GM18526 (cell line): ENCODE data around the gene DLD.

Experiments
- POLR2A ChIP-seq: IDR thresholded peaks from 3 replicates; pipeline ENCODE4 v1.6.1; 2011; ENCODE audit not compliant: insufficient read length; ENCODE audit errors: extremely low read depth

DLD gene

GRCh38 chr7:107867858-107868466 lies 23.0 kb upstream of the DLD start:
- no peak for TF ChIP-seq POLR2A

GRCh38 chr7:107870427-107871000 lies 20.5 kb upstream of the DLD start:
- TF ChIP-seq POLR2A = no peak

GRCh38 chr7:107874111-107874510 lies 16.9 kb upstream of the DLD start:
- TF ChIP-seq POLR2A = no peak

GRCh38 chr7:107874605-107875446 lies 16.2 kb upstream of the DLD start:
- TF ChIP-seq POLR2A = no peak

- TF ChIP-seq POLR2A = no peak
Observed at GRCh38 chr7:107876916-107877315, 14.1 kb upstream of the DLD start.

- no peak for TF ChIP-seq POLR2A
Observed at GRCh38 chr7:107877731-107878382, 13.1 kb upstream of the DLD start.

GRCh38 chr7:107878636-107879035 lies 12.3 kb upstream of the DLD start:
- TF ChIP-seq POLR2A = no peak

GRCh38 chr7:107879400-107880035 lies 11.5 kb upstream of the DLD start:
- TF ChIP-seq POLR2A = no peak

GRCh38 chr7:107882766-107883165 lies 8.2 kb upstream of the DLD start:
- TF ChIP-seq POLR2A = no peak

- TF ChIP-seq POLR2A = no peak
Observed at GRCh38 chr7:107884066-107884818, 6.7 kb upstream of the DLD start.

- TF ChIP-seq POLR2A = no peak
Observed at GRCh38 chr7:107889992-107890391, 991 bp upstream of the DLD start.

GRCh38 chr7:107890493-107890961 lies 456 bp upstream of the DLD start:
- no peak for TF ChIP-seq POLR2A

GRCh38 chr7:107891636-107892366 lies 818 bp downstream of the DLD start:
- no peak for TF ChIP-seq POLR2A
